HCT116 (cell line): ENCODE measurements around the gene ST14. TPM values are rescaled to one million over a fixed set of nuclear protein-coding genes. Genes with fewer than 3 reads are reported as not detected.

ENCODE experiments used
- ATAC-seq: fragments of 200-7000 bp; cut with Tn5 transposase; 2 replicates; pipeline ENCODE4 v1.9.1; 2020; ENCODE audit warnings: mild to moderate bottlenecking, moderate library complexity
- BruUV-seq: library from RNA; stranded (reverse); fragments of 400-500 nt; replicated peaks from 2 replicates; lab custom pipeline; 2021; lab: Mats Ljungman, UMichigan
- CTCF ChIA-PET: fragments of 300-600 bp; sonication (Branson Sonifier 250); formaldehyde crosslinking; loops from one replicate; lab custom pipeline; 2021; ENCODE audit warnings: antibody characterized with exemption; lab: Charles Lee
- POLR2A ChIA-PET: fragments of 300-600, 350-600 bp; sonication (Branson Sonifier 250); formaldehyde crosslinking; loops from one replicate; lab custom pipeline; 2021; ENCODE audit warnings: antibody characterized with exemption; lab: Charles Lee
- RAD21 ChIA-PET, 2 experiments: fragments of 300-600 bp; sonication (Branson Sonifier 250); formaldehyde crosslinking; loops; one replicate each; lab custom pipeline; 2023; ENCODE audit warnings: low total read pairs in 2 of 2; ENCODE audit not compliant: uncharacterized antibody in 2 of 2, unreplicated experiment in 2 of 2, low non-redundant PET in 1 of 2; lab: Charles Lee
- DNase-seq: peaks from one replicate; pipeline ENCODE4 v3.0.0-alpha.2; 2010; ENCODE audit warnings: low read depth, low spot score
- H2AFZ ChIP-seq: fragments of 200-600 bp; shearing (Covaris generic), sonication (generic); 2 replicates; pipeline ENCODE4 v1.6.1; 2017; ENCODE audit warnings: low read depth, mixed run types, mixed read lengths, antibody characterized with exemption, low read length; ENCODE audit not compliant: poor library complexity, severe bottlenecking
- H3K27ac ChIP-seq: 2 replicates; pipeline ENCODE4 v1.5.1; 2012; ENCODE audit warnings: low read depth, low read length
- H3K27me3 ChIP-seq: fragments of 200-600 bp; sonication (generic); 2 replicates; pipeline ENCODE4 v1.6.1; 2016; ENCODE audit warnings: mixed run types, low read length, mixed read lengths; ENCODE audit not compliant: insufficient read depth
- H3K36me3 ChIP-seq, 2 experiments: fragments of 200-500 bp in 1 of 2; fragments of 200-600 bp in 1 of 2; sonication (Bioruptor generic) in 1 of 2; sonication (generic) in 1 of 2; 2 replicates each; pipeline versions ENCODE4 v1.5.1 to v1.6.1; 2014 to 2016; ENCODE audit warnings: low read length in 2 of 2, inconsistent platforms in 1 of 2, mixed read lengths in 1 of 2, mixed run types in 1 of 2; ENCODE audit not compliant: insufficient read depth in 2 of 2, control insufficient read depth in 1 of 2
- H3K4me1 ChIP-seq, 2 experiments: fragments of 200-600 bp in 1 of 2; sonication (generic) in 1 of 2; 2 replicates each; pipeline versions ENCODE4 v1.5.1 to v1.6.1; 2012 to 2017; ENCODE audit warnings: low read length in 2 of 2, inconsistent platforms in 1 of 2, mild to moderate bottlenecking in 1 of 2, mixed read lengths in 1 of 2, mixed run types in 1 of 2, moderate library complexity in 1 of 2; ENCODE audit not compliant: insufficient read depth in 2 of 2, control insufficient read depth in 1 of 2
- H3K4me2 ChIP-seq: fragments of 200-600 bp; sonication (generic); 2 replicates; pipeline ENCODE4 v1.6.1; 2017; ENCODE audit warnings: mixed run types, low read length, mixed read lengths
- H3K4me3 ChIP-seq, 2 experiments: fragments of 200-600 bp in 1 of 2; sonication (generic) in 1 of 2; replicated peaks in 1 of 2; 2 replicates each; pipeline ENCODE4 v1.5.1; 2011 to 2016; ENCODE audit warnings: low read length in 2 of 2, control low read depth in 1 of 2, low read depth in 1 of 2, mild to moderate bottlenecking in 1 of 2, mixed read lengths in 1 of 2, mixed run types in 1 of 2
- H3K79me2 ChIP-seq: fragments of 200-600 bp; sonication (generic); 2 replicates; pipeline ENCODE4 v1.6.1; 2017; ENCODE audit warnings: mild to moderate bottlenecking, mixed run types, low read length, moderate library complexity, mixed read lengths; ENCODE audit not compliant: insufficient read depth
- H3K9ac ChIP-seq: fragments of 200-600 bp; sonication (generic); 2 replicates; pipeline ENCODE4 v1.6.1; 2016; ENCODE audit warnings: low read length, mixed read lengths
- H3K9me2 ChIP-seq: fragments of 200-600 bp; sonication (generic), shearing (Covaris generic); 2 replicates; pipeline ENCODE4 v1.6.1; 2017; ENCODE audit warnings: mixed run types, mild to moderate bottlenecking, moderate library complexity; ENCODE audit not compliant: insufficient read depth
- H3K9me3 ChIP-seq, 2 experiments: fragments of 200-500 bp in 1 of 2; fragments of 200-600 bp in 1 of 2; sonication (Bioruptor generic) in 1 of 2; sonication (generic) in 1 of 2; 2 replicates each; pipeline ENCODE4 v1.6.1; 2014 to 2017; ENCODE audit warnings: low read length in 2 of 2, mixed read lengths in 2 of 2, inconsistent platforms in 1 of 2, low read depth in 1 of 2, mild to moderate bottlenecking in 1 of 2, mixed run types in 1 of 2, moderate library complexity in 1 of 2; ENCODE audit not compliant: control insufficient read depth in 1 of 2, insufficient read depth in 1 of 2
- H4K20me1 ChIP-seq: fragments of 200-600 bp; sonication (generic), shearing (Covaris generic); 2 replicates; pipeline ENCODE4 v1.6.1; 2017; ENCODE audit warnings: mixed run types, mild to moderate bottlenecking, moderate library complexity; ENCODE audit not compliant: insufficient read depth
- CEBPB ChIP-seq: IDR thresholded peaks from 2 replicates; pipeline ENCODE4 v1.6.1; 2012; ENCODE audit warnings: low read depth
- EGR1 ChIP-seq: IDR thresholded peaks from 2 replicates; pipeline ENCODE4 v1.6.1; 2012; ENCODE audit warnings: low read depth
- EZH2 ChIP-seq: fragments of 200-600 bp; sonication (generic); IDR thresholded peaks from 2 replicates; pipeline ENCODE4 v1.6.1; 2017; ENCODE audit warnings: antibody characterized with exemption, mixed run types
- EZH2phosphoT487 ChIP-seq: fragments of 200-600 bp; IDR thresholded peaks from 2 replicates; pipeline ENCODE4 v1.6.1; 2018; ENCODE audit warnings: antibody characterized with exemption, borderline replicate concordance
- JUND ChIP-seq: IDR thresholded peaks from 2 replicates; pipeline ENCODE4 v1.6.1; 2012
- MAX ChIP-seq: IDR thresholded peaks from 2 replicates; pipeline ENCODE4 v1.6.1; 2012
- POLR2A ChIP-seq: IDR thresholded peaks from 2 replicates; pipeline ENCODE4 v1.7.0; 2011; ENCODE audit warnings: borderline replicate concordance; ENCODE audit not compliant: insufficient read depth, insufficient read length; ENCODE audit errors: extremely low read depth
- RAD21 ChIP-seq: IDR thresholded peaks from 2 replicates; pipeline ENCODE4 v1.6.1; 2012; ENCODE audit warnings: low read depth, mild to moderate bottlenecking
- SIN3A ChIP-seq: IDR thresholded peaks from 2 replicates; pipeline ENCODE4 v1.6.1; 2012; ENCODE audit warnings: low read depth
- SRF ChIP-seq: IDR thresholded peaks from 2 replicates; pipeline ENCODE4 v1.6.1; 2012; ENCODE audit warnings: low read depth
- YY1 ChIP-seq: IDR thresholded peaks from 2 replicates; pipeline ENCODE4 v1.6.1; 2011; ENCODE audit warnings: low read length, low read depth, moderate library complexity, mild to moderate bottlenecking; ENCODE audit not compliant: insufficient replicate concordance; ENCODE audit errors: extremely low read depth
- intact Hi-C: fragments of 100-400 bp; cut with micrococcal nuclease; formaldehyde crosslinking; loops from 2 replicates; pipeline ENCODE4 v1.10.0; 2022
- total RNA-seq: library from RNA; stranded (reverse); gene quantifications from one replicate; pipeline ENCODE4 v1.2.1, GENCODE V29; 2021; ENCODE audit not compliant: unreplicated experiment
- TF ChIP-seq, protein P1 (sequence below): IDR thresholded peaks from 2 replicates; pipeline ENCODE4 v1.6.1; 2012
- TF ChIP-seq, protein P2 (sequence below): IDR thresholded peaks from 2 replicates; pipeline ENCODE4 v1.6.1; 2012; ENCODE audit warnings: low read depth

Gene ST14
- total RNA-seq, 1 experiment from 2014 or later, result 107 TPM

DNA sequence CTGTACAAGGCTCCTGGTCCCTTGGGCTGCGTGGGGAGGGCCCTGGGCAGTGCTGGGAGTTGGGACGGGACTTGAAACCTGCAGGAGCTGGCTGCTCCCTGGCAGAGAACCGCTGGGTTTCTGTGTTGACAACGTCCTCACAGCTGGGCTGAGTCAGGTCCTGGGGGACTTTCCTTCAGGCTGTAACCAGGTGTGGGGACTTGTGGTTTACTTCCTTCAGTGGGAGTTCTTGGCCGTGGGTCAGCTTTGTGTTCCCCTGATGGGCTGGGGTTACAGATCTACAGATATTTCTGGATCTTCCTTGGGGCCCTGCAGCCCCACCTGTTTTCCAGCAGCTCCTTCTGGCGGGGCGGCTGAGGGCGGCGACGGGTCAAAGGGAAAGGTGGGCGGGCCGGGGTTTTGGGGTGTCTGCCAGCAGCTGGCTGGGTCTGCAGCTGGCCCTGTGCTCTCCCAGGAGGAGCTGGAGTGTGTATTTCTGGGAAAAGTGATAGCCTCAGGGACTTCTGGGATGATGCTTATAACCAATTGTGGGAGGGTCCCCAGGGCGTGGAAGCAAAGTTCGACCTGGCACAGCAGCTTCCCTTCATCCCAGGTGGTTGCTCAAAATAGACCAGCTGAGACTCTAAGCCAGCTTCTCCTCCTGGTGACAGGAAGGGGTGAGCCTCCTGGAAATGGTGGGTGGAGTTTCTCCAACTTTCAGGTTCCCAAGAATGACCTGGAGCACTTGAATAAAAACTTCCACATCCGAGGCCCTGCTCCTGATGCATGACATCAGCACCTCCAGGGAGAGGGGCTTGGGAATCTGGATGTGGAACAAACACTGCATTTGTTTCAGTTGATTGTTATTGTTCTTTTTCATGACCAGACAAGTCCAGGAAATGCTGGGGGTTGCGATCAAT lies 19.1 kb downstream of the ST14 start:
- BruUV-seq, result no TSS peak
- Histone ChIP-seq H3K27ac (no peak overlapping the region), H2AFZ (no peak overlapping the region), H3K79me2 (peaks cover 79% of the 10 kb centered on the region), H3K9me3 (no peaks in the 10 kb centered on the region), H3K9ac (no peak overlapping the region), H3K4me3 (no peak overlapping the region), H3K36me3 (no peaks in the 10 kb centered on the region), H3K4me1 (peaks cover 16 to 39% of the 10 kb centered on the region in 2 experiments), H3K27me3 (no peaks in the 10 kb centered on the region), H4K20me1 (peaks cover 6% of the 10 kb centered on the region; the same call in 1 of the 2 replicates), H3K9me2 (no peaks in the 10 kb centered on the region), H3K4me2 (no peak overlapping the region)
- DNase-seq (no peak), ATAC-seq (no peak)
- TF ChIP-seq MAX (no peak), RAD21 (no peak), YY1 (no peak), JUND (no peak), EGR1 (no peak), CEBPB (no peak), SRF (no peak), EZH2phosphoT487 (no peak), EZH2 (no peak), POLR2A (no peak), SIN3A (no peak)
- TF ChIP-seq, protein P1, sequence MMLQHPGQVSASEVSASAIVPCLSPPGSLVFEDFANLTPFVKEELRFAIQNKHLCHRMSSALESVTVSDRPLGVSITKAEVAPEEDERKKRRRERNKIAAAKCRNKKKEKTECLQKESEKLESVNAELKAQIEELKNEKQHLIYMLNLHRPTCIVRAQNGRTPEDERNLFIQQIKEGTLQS, result no peak
- TF ChIP-seq, protein P2, sequence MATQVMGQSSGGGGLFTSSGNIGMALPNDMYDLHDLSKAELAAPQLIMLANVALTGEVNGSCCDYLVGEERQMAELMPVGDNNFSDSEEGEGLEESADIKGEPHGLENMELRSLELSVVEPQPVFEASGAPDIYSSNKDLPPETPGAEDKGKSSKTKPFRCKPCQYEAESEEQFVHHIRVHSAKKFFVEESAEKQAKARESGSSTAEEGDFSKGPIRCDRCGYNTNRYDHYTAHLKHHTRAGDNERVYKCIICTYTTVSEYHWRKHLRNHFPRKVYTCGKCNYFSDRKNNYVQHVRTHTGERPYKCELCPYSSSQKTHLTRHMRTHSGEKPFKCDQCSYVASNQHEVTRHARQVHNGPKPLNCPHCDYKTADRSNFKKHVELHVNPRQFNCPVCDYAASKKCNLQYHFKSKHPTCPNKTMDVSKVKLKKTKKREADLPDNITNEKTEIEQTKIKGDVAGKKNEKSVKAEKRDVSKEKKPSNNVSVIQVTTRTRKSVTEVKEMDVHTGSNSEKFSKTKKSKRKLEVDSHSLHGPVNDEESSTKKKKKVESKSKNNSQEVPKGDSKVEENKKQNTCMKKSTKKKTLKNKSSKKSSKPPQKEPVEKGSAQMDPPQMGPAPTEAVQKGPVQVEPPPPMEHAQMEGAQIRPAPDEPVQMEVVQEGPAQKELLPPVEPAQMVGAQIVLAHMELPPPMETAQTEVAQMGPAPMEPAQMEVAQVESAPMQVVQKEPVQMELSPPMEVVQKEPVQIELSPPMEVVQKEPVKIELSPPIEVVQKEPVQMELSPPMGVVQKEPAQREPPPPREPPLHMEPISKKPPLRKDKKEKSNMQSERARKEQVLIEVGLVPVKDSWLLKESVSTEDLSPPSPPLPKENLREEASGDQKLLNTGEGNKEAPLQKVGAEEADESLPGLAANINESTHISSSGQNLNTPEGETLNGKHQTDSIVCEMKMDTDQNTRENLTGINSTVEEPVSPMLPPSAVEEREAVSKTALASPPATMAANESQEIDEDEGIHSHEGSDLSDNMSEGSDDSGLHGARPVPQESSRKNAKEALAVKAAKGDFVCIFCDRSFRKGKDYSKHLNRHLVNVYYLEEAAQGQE, result no peak
- POLR2A ChIA-PET, result no interaction called here
- CTCF ChIA-PET, result interaction anchor here (0.7 kb wide), 1 partner anchor 34 kb away, joined by 3 read pairs; no protein-coding TSS in a partner anchor
- intact Hi-C loops, result no loop called here
- RAD21 ChIA-PET, result no interaction called here
